ENCODE measurements around the gene LHFPL3. TPM values are rescaled to one million over a fixed set of nuclear protein-coding genes. Genes with fewer than 3 reads are reported as not detected.

Gene LHFPL3
- total RNA-seq, 1 experiment from 2014 or later, result not detected

DNA sequence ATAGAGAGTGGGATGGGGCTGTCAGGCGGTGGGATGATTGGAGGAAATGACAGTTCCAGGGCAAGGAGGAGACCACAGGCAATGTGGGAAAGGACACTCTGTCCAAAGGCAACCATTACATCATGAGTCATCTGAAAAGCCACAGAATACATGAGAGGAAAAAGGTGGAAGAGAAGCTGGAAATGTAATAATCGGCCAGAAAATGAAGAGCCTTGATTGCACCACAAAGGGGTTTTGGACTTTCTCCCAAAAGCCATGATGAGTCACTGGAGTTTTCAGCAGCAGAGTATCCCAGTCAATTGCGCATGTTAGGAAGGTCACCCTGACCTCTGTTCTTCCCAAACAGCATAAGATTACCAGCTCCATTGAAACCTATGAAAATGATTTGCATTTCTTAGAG, 222.0 kb downstream of the LHFPL3 start:
- H3K4me1 ChIP-seq (ENCODE audit: insufficient read depth, low read length, poor library complexity, severe bottlenecking), result no peaks in the 10 kb centered on the region
- ChIA-PET POLR2A (ENCODE audit: low non-redundant PET) (no interaction called here), CTCF (no interaction called here)
- no peak for DNase-seq (ENCODE audit: low spot score)
- no peak overlapping the region for H3K27ac ChIP-seq (ENCODE audit: low read depth, low read length, poor library complexity, severe bottlenecking)
- H3K27me3 ChIP-seq (replicated peaks; ENCODE audit: insufficient read depth, low read depth, low read length, poor library complexity), result no peaks in the 10 kb centered on the region
- no peaks in the 10 kb centered on the region for H3K9me3 ChIP-seq (ENCODE audit: low read depth, low read length, poor library complexity, severe bottlenecking)
- no peaks in the 10 kb centered on the region for H3K36me3 ChIP-seq (ENCODE audit: insufficient read depth, low read length, poor library complexity, severe bottlenecking)
- intact Hi-C loops (cut with micrococcal nuclease; ENCODE audit: unreplicated experiment), result loop anchor here (10.0 kb wide), 1 partner anchor 74 kb away; no protein-coding TSS in a partner anchor
- no peak overlapping the region for H3K4me3 ChIP-seq (ENCODE audit: low read depth, low read length, poor library complexity, severe bottlenecking)
- no TSS peak for BruUV-seq (replicated peaks)
- TF ChIP-seq, protein P1, sequence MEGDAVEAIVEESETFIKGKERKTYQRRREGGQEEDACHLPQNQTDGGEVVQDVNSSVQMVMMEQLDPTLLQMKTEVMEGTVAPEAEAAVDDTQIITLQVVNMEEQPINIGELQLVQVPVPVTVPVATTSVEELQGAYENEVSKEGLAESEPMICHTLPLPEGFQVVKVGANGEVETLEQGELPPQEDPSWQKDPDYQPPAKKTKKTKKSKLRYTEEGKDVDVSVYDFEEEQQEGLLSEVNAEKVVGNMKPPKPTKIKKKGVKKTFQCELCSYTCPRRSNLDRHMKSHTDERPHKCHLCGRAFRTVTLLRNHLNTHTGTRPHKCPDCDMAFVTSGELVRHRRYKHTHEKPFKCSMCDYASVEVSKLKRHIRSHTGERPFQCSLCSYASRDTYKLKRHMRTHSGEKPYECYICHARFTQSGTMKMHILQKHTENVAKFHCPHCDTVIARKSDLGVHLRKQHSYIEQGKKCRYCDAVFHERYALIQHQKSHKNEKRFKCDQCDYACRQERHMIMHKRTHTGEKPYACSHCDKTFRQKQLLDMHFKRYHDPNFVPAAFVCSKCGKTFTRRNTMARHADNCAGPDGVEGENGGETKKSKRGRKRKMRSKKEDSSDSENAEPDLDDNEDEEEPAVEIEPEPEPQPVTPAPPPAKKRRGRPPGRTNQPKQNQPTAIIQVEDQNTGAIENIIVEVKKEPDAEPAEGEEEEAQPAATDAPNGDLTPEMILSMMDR (conservative IDR thresholded peaks at IDR 0.05; ENCODE audit: low read depth, low read length), result no peak
- TF ChIP-seq EZH2 (IDR thresholded peaks at IDR 0.05; ENCODE audit: borderline replicate concordance, low read depth, low read length, poor library complexity, severe bottlenecking), result no peak

DNA sequence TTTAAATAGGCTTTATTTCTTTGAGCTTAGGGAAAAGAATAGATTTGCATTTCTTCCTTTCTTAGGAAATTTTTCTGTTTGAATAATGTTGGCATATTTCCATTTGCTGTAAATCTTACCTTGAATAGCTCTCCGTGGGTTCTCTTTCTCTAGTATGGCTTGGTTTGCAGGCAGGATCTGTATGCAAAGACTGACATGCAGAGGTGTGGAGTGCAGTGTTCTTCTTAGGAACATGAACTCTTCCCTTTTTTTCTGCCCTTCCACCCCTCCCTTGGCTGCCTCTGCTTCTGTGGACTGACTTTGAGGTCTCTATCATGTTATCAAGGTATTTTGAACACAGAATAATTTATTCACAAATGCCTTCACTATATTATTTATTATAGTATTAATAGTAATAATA, 222.8 kb downstream of the LHFPL3 start:
- POLR2A ChIA-PET (ENCODE audit: low non-redundant PET), result no interaction called here
- CTCF ChIA-PET, result interaction anchor here (0.8 kb wide), 1 partner anchor 178 kb away, joined by 4 read pairs; no protein-coding TSS in a partner anchor
- no peaks in the 10 kb centered on the region for H3K36me3 ChIP-seq (ENCODE audit: insufficient read depth, low read length, poor library complexity, severe bottlenecking)
- H3K9me3 ChIP-seq (ENCODE audit: low read depth, low read length, poor library complexity, severe bottlenecking), result no peaks in the 10 kb centered on the region
- no peak overlapping the region for H3K27ac ChIP-seq (ENCODE audit: low read depth, low read length, poor library complexity, severe bottlenecking)
- BruUV-seq (replicated peaks), result no TSS peak
- no peak for DNase-seq (ENCODE audit: low spot score)
- intact Hi-C loops (cut with micrococcal nuclease; ENCODE audit: unreplicated experiment), result loop anchor here (10.0 kb wide), 1 partner anchor 74 kb away; no protein-coding TSS in a partner anchor
- no peak for TF ChIP-seq EZH2 (IDR thresholded peaks at IDR 0.05; ENCODE audit: borderline replicate concordance, low read depth, low read length, poor library complexity, severe bottlenecking)
- TF ChIP-seq, protein P1 (conservative IDR thresholded peaks at IDR 0.05; ENCODE audit: low read depth, low read length), result no peak
- H3K4me3 ChIP-seq (ENCODE audit: low read depth, low read length, poor library complexity, severe bottlenecking), result no peak overlapping the region
- H3K27me3 ChIP-seq (replicated peaks; ENCODE audit: insufficient read depth, low read depth, low read length, poor library complexity), result no peaks in the 10 kb centered on the region
- no peaks in the 10 kb centered on the region for H3K4me1 ChIP-seq (ENCODE audit: insufficient read depth, low read length, poor library complexity, severe bottlenecking)

DNA sequence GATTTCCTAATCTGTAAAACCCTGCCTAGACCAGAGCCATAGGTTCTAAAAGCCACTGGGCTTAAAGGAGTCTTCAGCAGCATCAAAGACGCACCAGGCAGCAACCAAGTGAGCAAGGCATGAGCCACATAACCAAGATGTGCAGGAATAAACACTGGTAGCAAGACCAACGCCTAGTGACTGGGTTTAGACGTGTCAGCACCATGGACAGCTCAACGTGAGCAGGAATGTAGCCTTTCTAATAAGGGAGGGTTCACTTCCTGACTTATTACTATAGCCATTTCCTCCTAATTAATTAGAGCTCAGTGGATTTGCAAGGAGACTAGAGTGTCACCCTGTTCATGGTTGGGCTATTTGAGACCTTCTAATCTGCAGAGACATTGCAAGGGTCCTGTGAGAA, 223.7 kb downstream of the LHFPL3 start:
- peak; percentile 68 for DNase-seq (ENCODE audit: low spot score)
- BruUV-seq (replicated peaks), result no TSS peak

More for the DNA sequence above, 223.7 kb downstream of the LHFPL3 start:
- no peaks in the 10 kb centered on the region for H3K36me3 ChIP-seq (ENCODE audit: insufficient read depth, low read length, poor library complexity, severe bottlenecking)
- TF ChIP-seq, protein P1 (conservative IDR thresholded peaks at IDR 0.05; ENCODE audit: low read depth, low read length), result no peak
- TF ChIP-seq EZH2 (IDR thresholded peaks at IDR 0.05; ENCODE audit: borderline replicate concordance, low read depth, low read length, poor library complexity, severe bottlenecking), result no peak
- H3K4me1 ChIP-seq (ENCODE audit: insufficient read depth, low read length, poor library complexity, severe bottlenecking), result no peaks in the 10 kb centered on the region
- H3K4me3 ChIP-seq (ENCODE audit: low read depth, low read length, poor library complexity, severe bottlenecking), result no peak overlapping the region
- no peak overlapping the region for H3K27ac ChIP-seq (ENCODE audit: low read depth, low read length, poor library complexity, severe bottlenecking)
- CTCF ChIA-PET, result no interaction called here
- intact Hi-C loops (cut with micrococcal nuclease; ENCODE audit: unreplicated experiment), result loop anchor here (10.0 kb wide), 1 partner anchor 73 kb away; no protein-coding TSS in a partner anchor
- POLR2A ChIA-PET (ENCODE audit: low non-redundant PET), result no interaction called here
- H3K9me3 ChIP-seq (ENCODE audit: low read depth, low read length, poor library complexity, severe bottlenecking), result no peaks in the 10 kb centered on the region
- H3K27me3 ChIP-seq (replicated peaks; ENCODE audit: insufficient read depth, low read depth, low read length, poor library complexity), result no peaks in the 10 kb centered on the region

All from A673 (cell line).